Epithelial cell of proximal tubule (primary cell): ENCODE results near the gene OR9Q1. TPM values are rescaled to one million over a fixed set of nuclear protein-coding genes. Genes with fewer than 3 reads are reported as not detected.
A peak's percentile ranks its signal among the peaks of the same experiment; 100 is the strongest.

Source experiments
- DNase-seq: peaks from one replicate; pipeline ENCODE4 v3.0.0-alpha.2; 2011; ENCODE audit warnings: low read depth
- H3K4me3 ChIP-seq: 2 replicates; pipeline ENCODE4 v1.5.1; 2011; ENCODE audit warnings: low read depth, mild to moderate bottlenecking, low read length
- CTCF ChIP-seq: conservative IDR thresholded peaks from 2 replicates; pipeline ENCODE4 v1.5.1; 2012; ENCODE audit warnings: low read depth, mild to moderate bottlenecking, low read length
- total RNA-seq: library from RNA; depleted of rRNA; stranded (reverse); fragments of >200 nt; gene quantifications from 2 replicates; pipeline ENCODE4 v1.2.3, GENCODE V29; 2015

OR9Q1 gene
- total RNA-seq, 1 donor from 2014 or later: not detected

- no peak for TF ChIP-seq CTCF
- DNase-seq: no peak
- H3K4me3 ChIP-seq: no peak overlapping the region
These were observed 44.0 kb downstream of the OR9Q1 start for GRCh38 chr11:58067685-58068084.

GRCh38 chr11:58068655-58069054, 45.0 kb downstream of the OR9Q1 start:
- no peak for DNase-seq
- no peak for TF ChIP-seq CTCF
- H3K4me3 ChIP-seq: no peak overlapping the region

- H3K4me3 ChIP-seq: no peak overlapping the region
- peak; percentile 7 for DNase-seq
- no peak for TF ChIP-seq CTCF
These were observed 46.9 kb downstream of the OR9Q1 start for GRCh38 chr11:58070585-58070984.

- peak; percentile 82 for DNase-seq
- no peak for TF ChIP-seq CTCF
- no peak overlapping the region for H3K4me3 ChIP-seq
These were observed 52.1 kb downstream of the OR9Q1 start for GRCh38 chr11:58075781-58076180.

- no peak for DNase-seq
- H3K4me3 ChIP-seq: no peak overlapping the region
These were observed 62.8 kb downstream of the OR9Q1 start for GRCh38 chr11:58086528-58086927.

GRCh38 chr11:58097437-58097836, 73.8 kb downstream of the OR9Q1 start:
- no peak for DNase-seq
- TF ChIP-seq CTCF: no peak
- no peak overlapping the region for H3K4me3 ChIP-seq

More at GRCh38 chr11:58086528-58086927, 62.8 kb downstream of the OR9Q1 start:
- no peak for TF ChIP-seq CTCF

GRCh38 chr11:58121096-58121495, 97.4 kb downstream of the OR9Q1 start:
- no peak for DNase-seq
- TF ChIP-seq CTCF: no peak
- H3K4me3 ChIP-seq: no peak overlapping the region
